HG03064 (cell line): ENCODE data around the gene MIS18BP1.
"Not testable (repeated sequence)": the region's sequence is repeated elsewhere in the genome, so short reads cannot be mapped to it uniquely, and the experiment has no call there.

Experiments used
- ATAC-seq: cut with Tn5 transposase; IDR thresholded peaks from one replicate; pipeline ENCODE4 v1.9.1; 2021; ENCODE audit warnings: low read depth; ENCODE audit not compliant: unreplicated experiment

MIS18BP1 gene

GRCh38 chr14:45253070-45253753 lies at the start of gene MIS18BP1:
Gene MIS18BP1, minus strand, starts transcription at chr14:45253202. Its CDS starts 5,916 bp downstream, at chr14:45247286.
- peak; percentile 77 for ATAC-seq

DNA sequence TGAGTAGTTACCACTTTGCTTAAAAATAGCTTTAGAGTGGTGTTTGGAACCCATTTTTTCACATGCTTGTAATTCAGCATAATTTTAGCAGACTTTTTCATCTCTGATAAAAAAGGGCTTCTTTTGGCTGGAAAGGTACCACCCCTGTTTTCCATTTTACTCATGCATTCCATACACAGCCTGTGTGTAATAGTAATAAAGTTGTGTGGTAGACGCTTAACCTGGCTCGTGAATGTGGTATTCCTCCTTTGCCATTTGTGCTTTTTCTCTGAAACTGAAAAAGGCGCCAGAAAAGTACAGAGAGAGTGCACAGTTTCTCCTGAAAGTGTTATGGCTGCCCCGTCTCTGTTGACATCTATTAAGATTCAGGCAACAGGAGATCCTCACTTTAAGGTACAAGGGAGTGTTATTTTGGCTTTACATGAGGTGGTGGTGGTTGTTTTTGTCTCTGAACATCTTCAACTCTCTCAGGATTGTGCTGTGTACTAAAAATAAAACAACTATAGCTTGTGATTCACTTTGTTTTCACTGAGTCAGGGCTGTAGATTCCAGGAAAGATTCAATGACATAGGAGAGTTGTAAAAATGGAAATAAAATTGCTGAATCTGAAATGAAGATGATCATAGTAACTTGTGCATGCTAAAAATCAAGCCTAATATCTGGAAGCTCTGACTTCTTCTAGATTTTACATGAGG lies 45.6 kb upstream of the MIS18BP1 start:
- no peak for ATAC-seq

DNA sequence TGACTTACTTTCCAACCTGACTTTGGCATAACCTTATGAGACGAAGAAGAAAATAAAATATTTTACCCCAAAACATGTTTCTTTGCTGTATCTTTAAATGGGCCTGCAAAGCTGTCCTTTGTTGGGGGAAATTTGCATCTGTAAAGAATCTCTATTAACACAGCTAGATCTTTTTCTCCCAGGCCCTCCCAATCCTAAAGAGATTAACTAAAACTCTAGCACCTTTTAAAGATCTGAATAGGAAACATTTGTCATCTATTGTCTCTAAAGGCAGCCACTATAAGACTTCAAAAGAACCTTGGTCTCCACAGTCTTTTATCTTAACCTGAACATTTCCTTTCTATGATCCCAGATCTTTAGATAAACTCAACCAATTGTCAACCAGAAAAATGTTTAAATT lies 41.8 kb upstream of the MIS18BP1 start:
- ATAC-seq, result not testable (repeated sequence)

DNA sequence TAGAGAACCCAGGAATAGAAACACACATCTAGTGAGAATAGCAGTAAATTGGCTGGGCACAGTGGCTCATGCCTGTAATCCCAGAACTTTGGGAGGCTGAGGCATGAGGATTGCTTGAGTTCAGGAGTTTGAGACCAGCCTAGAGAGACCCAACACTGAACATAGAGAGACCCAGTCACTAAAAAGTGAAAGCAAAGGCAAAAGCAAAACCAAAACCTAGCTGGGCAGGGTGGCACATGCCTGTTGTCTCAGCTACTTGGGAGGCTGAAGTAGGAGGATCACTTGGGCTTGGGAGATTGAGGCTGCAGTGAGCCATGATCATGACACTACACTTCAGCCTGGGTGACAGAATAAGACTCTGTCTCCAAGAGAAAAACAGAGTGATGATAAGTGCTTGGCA lies 37.5 kb upstream of the MIS18BP1 start:
- ATAC-seq, result no peak

DNA sequence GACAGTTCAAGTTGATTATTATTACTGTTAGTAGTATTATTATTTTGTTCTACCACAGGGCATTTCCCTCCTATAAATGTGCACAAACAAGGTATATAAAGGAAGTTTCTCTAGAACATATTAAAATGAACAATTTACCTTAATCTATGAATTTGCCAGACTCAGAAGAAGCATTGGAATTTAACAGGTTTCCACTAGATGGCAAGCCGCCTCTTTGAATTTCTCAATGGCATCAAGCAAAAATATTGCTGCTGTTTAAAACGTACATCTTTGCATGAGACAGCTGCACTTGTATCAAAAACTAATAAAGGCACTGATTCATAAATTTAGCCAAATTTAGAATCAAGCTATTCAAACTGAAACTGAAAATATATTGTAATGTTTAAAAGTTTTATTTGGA lies 34.6 kb upstream of the MIS18BP1 start:
- no peak for ATAC-seq

DNA sequence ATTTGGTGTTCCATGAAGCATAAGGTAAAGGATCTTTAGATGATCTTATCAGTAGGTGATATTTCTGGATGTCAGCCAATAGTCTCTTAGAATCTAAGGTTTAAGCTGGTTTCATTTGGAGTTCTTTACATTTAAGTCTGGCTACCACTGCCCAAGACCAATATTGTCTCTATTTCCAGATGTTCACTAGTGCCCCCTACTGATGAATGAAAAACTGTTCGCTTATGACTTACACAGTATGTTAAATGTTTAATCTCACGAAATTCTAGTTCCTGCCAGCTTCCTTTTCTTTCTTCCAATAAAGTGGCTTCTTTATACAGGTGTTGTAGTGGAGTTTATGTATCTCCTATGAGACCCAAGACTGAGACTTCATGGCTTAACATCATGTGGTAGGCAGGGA lies 31.8 kb upstream of the MIS18BP1 start:
- no peak for ATAC-seq

DNA sequence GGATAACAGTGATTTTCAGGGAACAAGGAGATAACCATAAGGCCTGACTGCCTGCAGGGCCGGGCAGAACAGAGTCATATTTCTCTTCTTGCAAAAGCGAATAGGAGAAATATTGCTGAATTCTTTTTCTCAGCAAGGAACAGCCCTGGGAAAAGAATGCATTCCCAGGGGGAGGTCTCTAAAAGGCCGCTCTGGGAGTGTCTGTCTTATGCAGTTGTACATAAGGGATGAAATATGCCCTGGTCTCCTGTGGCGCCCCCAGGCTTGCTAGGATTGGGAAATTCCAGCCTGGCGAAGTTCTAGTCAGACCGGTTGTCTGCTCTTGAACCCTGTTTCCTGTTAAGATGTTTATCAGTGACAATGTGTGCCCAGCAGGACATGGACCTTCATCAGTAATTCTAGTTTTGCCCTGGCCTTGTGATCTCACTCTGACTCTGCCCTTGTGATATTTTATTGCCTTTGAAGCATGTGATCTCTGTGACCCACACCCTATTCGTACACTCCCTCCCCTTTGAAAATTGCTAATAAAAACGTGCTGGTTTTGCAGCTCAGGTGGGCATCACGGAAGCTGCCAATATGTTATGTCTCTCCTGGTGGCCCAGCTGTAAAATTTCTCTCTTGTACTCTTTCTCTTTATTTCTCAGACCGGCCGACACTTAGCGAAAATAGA lies 28.9 kb upstream of the MIS18BP1 start:
- not testable (repeated sequence) for ATAC-seq

GRCh38 chr14:45271858-45272537 lies 19.0 kb upstream of the MIS18BP1 start:
- ATAC-seq, result no peak

- no peak for ATAC-seq
Observed at GRCh38 chr14:45270031-45270430, 17.0 kb upstream of the MIS18BP1 start.

DNA sequence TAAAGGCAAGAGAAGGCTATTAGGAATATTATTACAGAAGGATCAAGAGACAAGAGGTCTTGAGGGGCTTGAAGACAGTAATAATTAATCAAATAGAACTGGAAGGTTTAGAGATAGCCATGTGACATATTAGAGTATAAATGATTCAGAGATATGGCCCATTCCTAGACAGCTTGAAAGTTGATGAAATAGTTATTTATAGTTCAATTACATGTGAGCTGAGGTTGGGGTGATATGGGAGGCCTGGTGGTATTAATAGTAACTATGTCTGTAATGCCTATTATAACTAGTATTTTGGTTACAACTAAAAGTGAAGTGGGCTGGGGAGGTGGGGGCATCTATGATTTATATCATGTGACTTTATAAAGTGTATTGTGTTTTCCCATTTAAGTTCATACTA lies 14.1 kb upstream of the MIS18BP1 start:
- ATAC-seq, result no peak

DNA sequence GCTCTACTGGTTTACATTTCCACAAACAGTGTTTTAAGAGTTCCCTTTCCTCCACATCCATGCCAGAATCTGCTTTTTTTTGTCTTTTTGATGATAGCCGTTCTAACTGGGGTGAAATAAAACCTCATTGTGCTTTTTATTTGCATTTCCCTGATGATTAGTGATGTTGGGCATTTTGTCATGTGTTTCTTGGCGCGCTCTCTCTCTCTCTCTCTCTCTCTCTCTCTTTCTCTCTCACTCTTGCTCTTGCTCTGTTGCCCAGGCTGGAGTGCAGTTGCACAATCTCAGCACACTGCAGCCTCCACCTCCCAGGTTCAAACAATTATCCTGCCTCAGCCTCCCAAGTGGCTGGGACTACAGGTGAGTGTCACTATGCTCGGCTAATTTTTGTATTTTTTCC lies 9.6 kb upstream of the MIS18BP1 start:
- ATAC-seq, result no peak

- ATAC-seq, result no peak
Observed at GRCh38 chr14:45261209-45261608, 8.2 kb upstream of the MIS18BP1 start.

- no peak for ATAC-seq
Observed at GRCh38 chr14:45258805-45259204, 5.8 kb upstream of the MIS18BP1 start.

DNA sequence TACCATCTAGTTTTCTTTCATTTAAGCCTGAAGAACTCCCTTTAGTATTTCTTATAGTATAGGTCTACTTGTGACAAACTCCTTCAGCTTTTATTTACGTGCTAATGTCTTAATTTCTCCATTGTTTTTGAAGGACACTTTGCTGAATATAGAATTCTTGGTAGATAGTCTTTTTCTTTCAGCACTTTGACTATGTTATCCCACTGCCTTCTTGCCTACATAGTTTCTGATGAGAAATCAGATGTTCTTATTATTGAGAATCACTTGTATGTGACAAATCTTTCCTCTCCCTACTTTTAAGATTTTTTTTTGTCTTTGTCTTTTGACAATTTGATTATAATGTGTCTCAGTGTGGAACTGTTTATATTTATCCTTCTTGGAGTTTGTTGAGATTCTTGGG lies 5.1 kb upstream of the MIS18BP1 start:
- no peak for ATAC-seq

GRCh38 chr14:45254771-45255170 lies 1.8 kb upstream of the MIS18BP1 start:
- ATAC-seq, result no peak

DNA sequence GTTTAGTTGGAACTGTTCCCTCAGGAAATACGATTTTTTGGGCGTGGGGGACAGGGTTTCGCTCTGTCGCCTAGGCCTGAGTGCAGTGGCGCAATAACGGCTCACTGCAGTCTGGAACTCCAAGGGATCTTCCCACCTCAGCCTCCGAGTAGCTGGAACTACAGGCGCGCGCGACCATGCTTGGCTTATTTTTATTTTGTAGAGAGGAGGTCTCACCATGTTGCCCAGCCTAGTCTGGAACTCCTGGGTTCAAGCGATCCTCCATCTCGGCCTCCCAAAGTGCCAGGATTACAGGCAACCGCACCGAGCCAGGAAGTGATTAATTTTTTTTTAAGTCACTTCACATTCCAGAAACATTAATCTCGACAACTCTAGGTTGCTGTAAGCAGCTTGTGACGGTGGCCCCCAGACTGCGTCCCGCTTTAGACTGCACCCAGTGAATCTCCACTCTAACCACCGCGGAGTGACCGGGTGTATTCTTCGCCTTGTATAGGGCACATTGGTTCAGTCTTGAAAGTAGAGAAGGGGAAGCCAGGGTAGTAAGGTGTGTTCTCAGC lies 830 bp upstream of the MIS18BP1 start:
- no peak for ATAC-seq

GRCh38 chr14:45252366-45253069 lies 484 bp downstream of the MIS18BP1 start:
- no peak for ATAC-seq

DNA sequence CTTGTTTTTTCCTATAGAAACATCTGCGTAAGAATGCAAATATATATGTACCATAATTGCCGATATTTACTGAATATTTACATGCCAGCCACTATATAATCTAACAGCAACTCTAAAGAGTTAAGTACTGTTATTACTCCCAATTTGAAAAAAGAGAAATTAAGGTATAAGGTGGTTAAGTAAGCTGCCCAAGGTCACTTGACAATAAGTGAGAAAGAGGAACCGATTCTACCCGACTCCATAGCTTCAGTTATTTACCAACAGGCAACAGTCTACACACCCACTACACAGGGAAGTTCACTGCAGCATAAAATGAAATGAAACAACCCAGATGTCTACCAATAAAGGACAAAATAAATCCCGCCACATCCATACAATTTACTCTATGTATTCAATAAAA lies 1.1 kb downstream of the MIS18BP1 start:
- ATAC-seq, result peak; percentile 49

DNA sequence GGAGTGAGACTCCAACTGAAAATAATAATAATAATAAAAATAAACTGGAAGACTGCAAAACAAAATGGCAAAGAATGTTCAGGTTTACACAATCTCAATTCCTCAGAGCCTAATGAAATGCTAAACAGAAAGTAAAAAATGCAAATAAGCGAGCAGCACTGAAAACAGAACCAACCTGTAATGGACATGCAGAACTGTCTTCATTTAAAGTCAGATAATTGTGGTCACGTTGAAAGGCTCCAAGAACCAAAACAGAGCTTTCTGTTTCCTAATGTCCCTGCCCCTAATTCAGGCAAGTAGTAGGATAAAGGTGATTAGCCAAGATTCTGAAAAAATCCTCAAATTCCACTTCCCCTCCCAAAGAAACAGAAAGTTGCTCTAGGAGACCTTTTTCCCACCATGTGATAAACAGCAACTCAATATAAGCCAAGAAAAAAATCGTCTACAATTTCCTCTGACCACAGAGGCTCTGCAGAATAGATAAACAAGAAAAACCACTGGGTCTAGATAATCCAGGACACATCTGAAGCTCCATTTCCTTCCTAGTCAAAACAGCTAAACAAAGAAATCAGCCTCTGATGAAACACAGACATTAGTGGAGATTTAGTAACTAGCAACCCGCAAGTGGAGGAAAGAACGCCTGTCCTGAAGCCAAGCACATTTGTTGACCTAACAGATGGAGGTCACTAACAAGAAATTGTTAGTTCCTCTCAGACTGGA lies 3.0 kb downstream of the MIS18BP1 start:
- peak; percentile 28 for ATAC-seq

DNA sequence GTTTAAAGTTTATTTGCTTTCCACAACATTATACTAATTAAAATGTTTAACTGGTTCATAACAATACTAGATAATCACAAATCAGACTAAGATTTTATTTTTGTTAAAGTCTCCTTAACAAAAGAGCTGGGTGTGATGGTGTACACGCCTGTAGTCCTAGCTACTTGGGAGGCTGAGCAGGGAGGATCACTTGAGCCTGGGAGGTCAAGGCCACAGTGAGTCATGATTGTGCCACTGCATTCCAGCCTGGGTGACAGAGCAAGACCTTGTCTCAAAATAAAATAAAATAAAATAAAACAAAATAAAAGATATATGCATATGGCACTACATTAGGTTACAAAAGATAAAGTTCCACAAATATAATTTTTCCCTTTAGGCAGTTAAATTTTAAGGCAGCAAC lies 5.6 kb downstream of the MIS18BP1 start:
- ATAC-seq, result no peak
